CD4-positive, alpha-beta T cell treated with Interleukin-12 subunit alpha and Interleukin-12 subunit beta, for 1 hour (primary cell): ENCODE data around the gene ADAM11.
A peak's percentile ranks its signal among the peaks of the same experiment; 100 is the strongest.
"Not testable (repeated sequence)": the region's sequence is repeated elsewhere in the genome, so short reads cannot be mapped to it uniquely, and the experiment has no call there.

Experiments
- DNase-seq: peaks from one replicate; pipeline ENCODE4 v3.0.0-alpha.2; 2020

ADAM11 gene

GRCh38 chr17:44796731-44797130 lies 37.9 kb downstream of the ADAM11 start:
- DNase-seq = no peak

- DNase-seq = no peak
Measured at GRCh38 chr17:44797802-44798201, 39.0 kb downstream of the ADAM11 start.

- DNase-seq = no peak
Measured at GRCh38 chr17:44798356-44798755, 39.6 kb downstream of the ADAM11 start.

- no peak for DNase-seq
Measured at GRCh38 chr17:44801880-44802279, 43.1 kb downstream of the ADAM11 start.

- DNase-seq = no peak
Measured at GRCh38 chr17:44804302-44805089, 45.7 kb downstream of the ADAM11 start.

GRCh38 chr17:44807093-44807816 lies 48.5 kb downstream of the ADAM11 start:
- no peak for DNase-seq

- DNase-seq = no peak
Measured at GRCh38 chr17:44807817-44808155, 49.0 kb downstream of the ADAM11 start.

- no peak for DNase-seq
Measured at GRCh38 chr17:44808156-44808555, 49.4 kb downstream of the ADAM11 start.

GRCh38 chr17:44808656-44809388 lies 50.0 kb downstream of the ADAM11 start:
- DNase-seq = not testable (repeated sequence)

- no peak for DNase-seq
Measured at GRCh38 chr17:44812263-44812662, 53.5 kb downstream of the ADAM11 start.

GRCh38 chr17:44818508-44818907 lies 59.7 kb downstream of the ADAM11 start:
- not testable (repeated sequence) for DNase-seq

- DNase-seq = no peak
Measured at GRCh38 chr17:44820631-44821212, 61.9 kb downstream of the ADAM11 start.

GRCh38 chr17:44825236-44825635 lies 66.4 kb downstream of the ADAM11 start:
- not testable (repeated sequence) for DNase-seq

- no peak for DNase-seq
Measured at GRCh38 chr17:44826123-44826790, 67.5 kb downstream of the ADAM11 start.

GRCh38 chr17:44827863-44828262 lies 69.1 kb downstream of the ADAM11 start:
- no peak for DNase-seq

- DNase-seq = peak; percentile 9
Measured at GRCh38 chr17:44828919-44829522, 70.2 kb downstream of the ADAM11 start.

GRCh38 chr17:44829523-44830358 lies 71.0 kb downstream of the ADAM11 start, which contains the start of gene GJC1:
Gene GJC1, minus strand, starts transcription at chr17:44830287. Its CDS starts 24,470 bp downstream, at chr17:44805817.
- peak; percentile 6 for DNase-seq

- peak; percentile 6 for DNase-seq
Measured at GRCh38 chr17:44830359-44831288, 71.8 kb downstream of the ADAM11 start.

GRCh38 chr17:44831371-44831770 lies 72.6 kb downstream of the ADAM11 start:
- DNase-seq = no peak
